Amniotic stem cell (primary cell): ENCODE results near the gene POP7.
"Not testable (repeated sequence)": the region's sequence is repeated elsewhere in the genome, so short reads cannot be mapped to it uniquely, and the experiment has no call there.

Experiments used
- DNase-seq: peaks from one replicate; lab custom pipeline; 2025; lab: John Stamatoyannopoulos, UW

POP7 gene

DNA sequence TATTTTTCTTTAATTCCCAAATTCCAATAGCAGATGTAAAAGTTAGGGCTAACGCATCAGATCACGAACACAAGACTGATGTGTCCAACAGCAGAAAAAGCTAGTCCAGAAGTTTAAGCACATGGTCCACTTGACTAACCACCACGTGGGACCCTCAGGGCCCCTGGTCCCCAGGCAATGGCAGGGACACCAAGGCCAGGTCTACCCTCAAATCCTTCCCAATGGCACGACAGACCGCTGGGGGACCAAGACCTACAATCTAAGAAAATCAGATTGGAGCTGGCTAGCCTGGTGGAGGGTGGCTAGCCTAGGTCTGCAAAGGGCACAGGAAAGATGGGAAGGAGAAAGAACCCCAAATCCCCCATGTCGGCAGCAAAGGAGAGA lies 13.4 kb upstream of the POP7 start:
- no peak for DNase-seq

DNA sequence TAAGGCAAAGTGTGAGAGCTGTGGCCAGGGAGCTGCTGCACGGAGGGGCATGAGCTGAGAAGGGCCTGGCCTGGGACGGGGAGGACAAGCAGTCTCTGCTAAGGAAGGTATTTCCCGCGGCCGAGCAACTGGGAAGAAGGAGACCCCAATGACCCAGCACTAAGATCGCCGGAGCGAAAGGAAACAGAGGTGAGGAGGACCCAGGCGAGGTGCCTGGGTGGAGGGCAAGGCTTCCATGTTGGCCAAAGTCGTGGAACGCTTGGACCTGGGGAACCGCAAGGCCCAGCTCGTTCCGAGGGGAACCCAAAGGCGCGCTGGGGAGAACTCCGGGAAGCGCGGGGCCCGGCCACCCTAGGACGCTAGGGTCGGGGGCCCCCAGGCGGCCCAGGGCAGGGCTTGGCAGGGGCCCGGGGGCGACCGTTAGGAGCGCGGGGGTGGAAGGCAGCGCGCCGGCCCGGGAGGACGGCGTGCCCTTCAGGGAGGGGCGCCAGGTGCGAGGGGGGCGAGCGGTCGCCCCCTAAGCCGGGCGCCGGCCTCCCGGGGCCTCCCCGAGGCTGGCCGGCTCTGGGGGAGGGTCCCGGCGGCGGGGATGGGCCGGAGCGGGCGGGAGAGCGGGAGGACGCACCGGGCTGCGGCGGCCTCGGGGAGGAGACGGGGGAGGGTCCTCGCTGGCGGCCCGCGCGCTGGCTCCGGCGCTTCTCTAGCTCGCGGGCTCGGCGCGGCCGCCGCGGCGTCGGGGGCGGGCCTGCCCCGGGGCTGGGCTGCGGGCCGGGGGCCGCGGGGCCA lies 12.4 kb upstream of the POP7 start:
- no peak for DNase-seq

DNA sequence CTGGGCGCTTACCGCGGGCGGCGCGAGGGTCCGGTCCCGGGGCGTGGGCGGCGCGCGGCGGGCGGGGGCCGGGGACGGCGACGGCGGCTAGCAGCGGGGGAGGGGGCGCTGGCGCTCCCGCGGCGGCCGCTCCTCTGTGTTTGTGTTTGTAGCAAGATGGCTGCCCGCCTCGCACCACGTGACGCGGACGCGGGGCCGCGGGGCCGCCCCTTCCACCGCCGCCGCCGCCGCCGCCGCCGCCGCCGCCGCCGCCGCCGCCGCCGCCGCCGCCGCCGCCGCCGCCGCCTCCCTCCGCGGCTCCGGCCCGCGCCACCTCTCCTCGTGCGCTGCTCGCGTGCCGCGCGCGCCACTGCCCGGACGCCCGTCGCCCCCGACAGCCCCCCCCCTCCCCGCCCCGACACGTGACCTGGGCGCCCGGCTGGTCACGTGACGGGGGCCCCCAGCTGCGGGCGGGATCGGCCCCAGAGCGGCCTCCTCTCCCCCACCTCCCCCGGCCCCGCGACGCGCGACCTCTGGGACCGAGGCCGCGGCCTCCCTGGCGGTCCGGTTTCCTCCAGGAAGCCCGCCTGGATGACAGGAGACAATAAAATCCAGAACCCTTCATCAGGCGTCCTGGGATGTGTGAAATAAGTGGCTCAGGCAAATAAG lies 11.7 kb upstream of the POP7 start, which contains the start of gene GIGYF1:
GIGYF1 (minus strand) TSS at position 153 of the 648 bp plus-strand sequence. CDS start 6,012 bp downstream, outside the sequence.
- DNase-seq: no peak

DNA sequence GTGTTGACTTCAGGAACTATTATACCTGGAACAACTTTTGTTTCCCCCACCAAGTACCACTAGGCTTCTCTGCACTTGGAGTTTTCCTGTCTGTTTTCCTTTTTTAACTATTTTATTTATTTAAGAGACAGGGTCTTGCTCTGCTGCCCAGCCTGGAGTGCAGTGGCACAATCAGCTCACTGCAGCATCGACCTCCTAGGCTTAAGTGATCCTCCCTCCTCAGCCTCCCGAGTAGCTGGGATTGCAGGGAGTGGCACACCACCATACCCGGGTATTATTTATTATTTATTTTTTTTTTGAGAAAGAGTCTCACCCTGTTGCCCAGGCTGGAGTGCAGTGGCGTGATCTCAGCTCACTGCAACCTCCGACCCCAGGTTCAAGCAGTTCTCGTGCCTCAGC lies 9.8 kb upstream of the POP7 start:
- no peak for DNase-seq

DNA sequence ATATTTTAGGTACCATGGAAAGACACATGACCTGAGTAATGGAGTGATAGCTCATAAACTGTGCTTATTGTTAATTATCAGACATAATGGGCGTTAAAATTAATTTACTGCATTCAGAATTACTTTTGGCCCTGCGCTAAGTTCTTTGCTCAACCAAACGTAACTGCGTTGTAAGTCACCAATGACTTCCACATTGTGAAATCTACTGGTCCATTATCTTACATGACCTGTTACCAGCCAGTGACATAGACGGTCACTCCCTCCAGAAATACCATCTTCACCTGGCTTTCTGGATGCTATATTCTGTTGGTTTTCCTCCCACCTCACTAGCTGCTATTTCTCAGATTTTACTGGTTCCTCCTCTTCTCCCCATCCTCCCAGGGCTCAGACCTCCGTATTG lies 6.9 kb upstream of the POP7 start:
- DNase-seq: no peak

DNA sequence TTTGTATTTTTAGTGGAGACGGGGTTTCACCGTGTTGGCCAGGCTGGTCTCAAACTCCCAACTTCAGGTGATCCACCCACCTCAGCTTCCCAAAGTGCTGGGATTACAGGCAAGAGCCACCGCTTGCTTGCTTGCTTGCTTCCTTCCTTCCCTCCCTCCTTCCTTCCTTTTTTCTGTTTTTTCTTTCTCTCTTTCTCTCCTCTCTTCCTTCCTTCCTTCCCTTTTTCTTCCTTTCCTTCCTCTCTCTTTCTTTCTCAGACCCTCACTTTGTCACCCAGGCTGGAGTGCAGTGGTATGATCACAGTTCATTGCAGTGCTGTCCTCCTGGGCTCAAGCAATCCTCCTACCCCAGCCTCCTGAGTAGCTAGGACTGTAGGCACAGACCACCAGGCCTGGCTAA lies 4.8 kb upstream of the POP7 start:
- not testable (repeated sequence) for DNase-seq

DNA sequence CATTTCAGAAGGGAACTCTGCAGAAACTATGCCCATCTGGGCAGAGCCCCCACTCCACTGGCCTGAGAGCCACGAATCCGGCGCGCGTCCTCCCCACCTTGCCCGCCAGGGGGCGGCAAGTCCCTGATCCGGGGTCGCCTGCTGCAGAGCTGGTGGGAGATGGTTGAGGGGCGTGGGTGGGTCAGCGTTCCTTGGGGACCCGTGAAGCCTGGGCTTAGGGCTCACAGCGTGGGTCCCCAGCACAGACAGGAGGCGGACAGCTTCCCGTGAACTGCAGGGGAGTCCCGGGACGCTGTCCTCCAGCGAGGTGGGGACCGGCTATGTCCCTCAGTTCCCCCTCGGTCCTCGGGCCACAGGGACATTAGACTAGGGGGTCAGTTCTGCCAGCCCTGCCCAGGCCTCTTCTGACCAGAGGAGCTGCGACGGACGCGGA lies 585 bp upstream of the POP7 start:
- DNase-seq: peak; percentile 39

DNA sequence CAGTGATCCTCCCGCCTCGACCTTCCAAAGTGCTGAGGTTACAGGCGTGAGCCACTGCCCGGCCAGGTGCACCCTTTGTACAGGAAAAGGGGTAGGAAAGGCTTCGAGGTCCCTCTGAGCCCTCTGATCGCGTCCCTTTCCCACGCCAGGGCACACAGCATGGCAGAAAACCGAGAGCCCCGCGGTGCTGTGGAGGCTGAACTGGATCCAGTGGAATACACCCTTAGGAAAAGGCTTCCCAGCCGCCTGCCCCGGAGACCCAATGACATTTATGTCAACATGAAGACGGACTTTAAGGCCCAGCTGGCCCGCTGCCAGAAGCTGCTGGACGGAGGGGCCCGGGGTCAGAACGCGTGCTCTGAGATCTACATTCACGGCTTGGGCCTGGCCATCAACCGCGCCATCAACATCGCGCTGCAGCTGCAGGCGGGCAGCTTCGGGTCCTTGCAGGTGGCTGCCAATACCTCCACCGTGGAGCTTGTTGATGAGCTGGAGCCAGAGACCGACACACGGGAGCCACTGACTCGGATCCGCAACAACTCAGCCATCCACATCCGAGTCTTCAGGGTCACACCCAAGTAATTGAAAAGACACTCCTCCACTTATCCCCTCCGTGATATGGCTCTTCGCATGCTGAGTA lies 871 bp downstream of the POP7 start:
- DNase-seq: no peak

DNA sequence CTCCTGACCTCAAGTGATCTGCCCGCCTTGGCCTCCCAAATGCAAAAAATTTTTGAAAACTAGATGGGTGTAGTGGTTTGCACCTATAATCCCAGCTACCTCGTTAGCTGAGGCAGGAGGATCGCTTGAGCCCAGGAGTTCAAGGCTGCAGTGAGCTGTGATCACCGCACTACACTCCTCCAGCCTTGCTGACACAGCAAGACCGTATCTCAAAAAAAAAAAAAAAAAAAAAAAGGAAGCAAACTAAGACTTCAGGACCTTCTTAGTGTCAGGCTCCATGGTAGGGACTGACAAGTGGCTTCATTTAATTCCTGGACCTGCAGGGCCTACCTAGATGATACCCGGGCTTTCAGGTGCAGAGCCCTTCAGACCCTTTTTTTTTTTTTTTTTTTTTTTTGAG lies 2.5 kb downstream of the POP7 start:
- DNase-seq: no peak

DNA sequence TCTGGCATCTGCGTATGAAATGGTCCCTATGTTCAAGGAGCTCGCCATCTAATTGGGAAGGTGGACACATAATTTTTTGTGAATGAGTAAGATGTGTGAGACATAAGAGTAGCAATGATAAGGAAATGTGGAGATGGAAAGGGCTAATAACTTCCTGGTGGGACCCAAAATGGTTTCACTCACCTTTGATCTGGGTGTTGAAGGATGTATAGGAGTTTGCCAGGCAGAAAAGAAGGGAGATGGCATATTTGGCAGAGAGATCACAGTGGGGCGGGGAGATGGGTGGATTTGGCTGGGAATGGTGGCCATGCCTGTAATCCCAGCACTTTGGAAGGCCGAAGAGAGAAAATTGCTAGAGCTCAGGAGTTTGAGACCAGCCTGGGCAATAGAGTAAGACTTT lies 4.5 kb downstream of the POP7 start:
- no peak for DNase-seq

DNA sequence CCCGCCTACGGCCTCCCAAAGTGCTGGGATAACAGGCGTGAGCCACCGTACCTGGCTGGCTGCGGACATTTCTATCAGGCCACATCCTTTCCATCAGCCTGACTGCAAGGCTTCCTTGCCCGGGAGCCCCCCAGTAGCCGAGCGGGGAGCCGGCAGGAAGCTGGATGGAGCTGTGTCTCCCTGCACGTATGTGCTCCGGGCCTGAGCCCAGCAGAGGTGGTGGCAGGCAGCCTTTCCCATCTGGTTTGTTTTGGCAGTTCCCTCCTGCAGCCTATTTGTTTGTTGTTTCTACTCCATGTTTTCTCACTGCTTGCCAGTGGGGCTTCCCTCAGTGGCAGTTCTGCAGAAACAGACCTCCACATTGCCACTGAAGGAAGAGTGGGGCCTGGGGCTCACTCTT lies 5.4 kb downstream of the POP7 start:
- no peak for DNase-seq

DNA sequence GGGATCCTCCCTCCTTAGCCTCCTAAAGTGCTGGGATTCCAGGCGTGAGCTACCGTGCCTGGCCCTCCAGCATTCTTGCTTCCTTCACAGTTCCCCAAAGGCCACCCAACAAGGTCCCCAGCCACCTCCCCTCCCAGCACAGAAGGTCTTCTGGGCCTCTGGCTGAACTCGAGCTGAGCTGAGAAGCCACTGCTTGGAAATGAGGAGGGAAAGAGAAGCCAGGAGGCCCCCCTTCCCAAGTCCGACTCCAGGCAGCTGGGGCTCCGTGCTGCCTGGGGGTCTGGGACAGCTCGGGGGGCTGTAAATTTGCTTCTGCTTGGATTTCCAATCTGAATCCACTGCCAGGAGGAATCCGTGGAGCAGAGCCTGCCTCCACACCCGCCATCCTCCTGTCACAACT lies 8.8 kb downstream of the POP7 start:
- DNase-seq: no peak

DNA sequence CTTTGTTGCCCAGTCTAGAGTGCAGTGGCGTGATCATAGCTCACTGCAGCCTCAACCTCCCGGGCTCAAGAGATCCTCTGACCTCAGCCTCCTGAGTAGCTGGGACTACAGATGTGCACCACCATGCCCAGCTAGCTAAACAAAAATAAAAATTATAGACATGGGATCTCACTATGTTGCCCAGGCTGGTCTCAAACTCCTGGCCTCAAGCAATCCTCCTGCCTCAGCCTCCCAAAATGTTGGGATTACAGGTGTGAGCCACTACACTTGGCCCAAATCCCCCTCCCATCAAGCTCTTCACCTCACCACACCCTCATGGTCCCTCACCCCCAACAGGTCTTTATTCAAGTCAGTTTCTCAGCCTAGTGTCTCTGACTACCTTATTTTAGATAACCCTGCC lies 11.2 kb downstream of the POP7 start:
- DNase-seq: not testable (repeated sequence)

DNA sequence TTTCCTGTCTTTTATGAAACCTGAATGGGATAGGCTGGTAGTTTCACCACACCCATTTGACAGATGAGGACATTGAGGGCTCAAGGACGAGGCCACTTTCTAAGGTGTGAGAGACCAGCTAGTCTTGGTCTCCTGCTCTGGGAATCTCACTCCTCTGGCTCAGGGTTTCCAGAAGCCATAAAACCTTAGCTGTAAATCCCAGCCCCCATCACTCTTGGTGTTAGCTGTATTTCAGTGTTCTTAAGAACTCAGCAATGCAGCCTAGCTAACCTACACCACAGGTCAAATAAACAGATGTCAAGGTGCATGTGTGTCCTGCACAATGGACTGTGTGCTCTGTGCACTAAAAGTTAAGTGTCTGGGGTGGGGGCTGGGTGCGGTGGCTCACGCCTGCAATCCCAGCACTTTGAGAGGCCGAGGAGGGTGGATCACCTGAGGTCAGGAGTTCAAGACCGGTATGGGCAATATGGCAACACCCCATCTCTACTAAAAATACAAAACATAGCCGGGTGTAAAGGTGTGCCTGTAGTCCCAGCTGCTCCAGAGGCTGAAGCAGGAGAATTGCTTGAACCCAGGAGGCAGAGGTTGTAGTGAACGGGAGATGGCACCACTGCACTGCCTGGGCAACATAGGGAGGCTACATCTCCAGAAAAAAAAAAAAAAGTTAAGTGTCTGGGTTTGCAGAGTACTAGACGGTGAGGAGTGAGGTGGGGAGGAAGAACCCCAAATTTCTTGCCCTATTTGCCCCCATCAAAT lies 13.8 kb downstream of the POP7 start:
- DNase-seq: peak; percentile 33

DNA sequence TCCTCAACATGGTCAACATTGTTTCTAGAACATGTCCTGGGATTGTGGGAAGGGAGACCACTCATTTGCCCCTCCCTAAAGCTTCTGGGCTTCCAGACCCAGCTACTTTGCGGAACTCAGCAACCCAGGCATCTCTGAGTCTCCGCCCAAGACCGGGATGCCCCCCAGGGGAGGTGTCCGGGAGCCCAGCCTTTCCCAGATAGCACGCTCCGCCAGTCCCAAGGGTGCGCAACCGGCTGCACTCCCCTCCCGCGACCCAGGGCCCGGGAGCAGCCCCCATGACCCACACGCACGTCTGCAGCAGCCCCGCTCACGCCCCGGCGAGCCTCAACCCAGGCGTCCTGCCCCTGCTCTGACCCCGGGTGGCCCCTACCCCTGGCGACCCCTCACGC lies 14.4 kb downstream of the POP7 start, which contains the start of gene EPO:
EPO (plus strand) TSS at position 190 of the 392 bp plus-strand sequence. CDS start 513 bp downstream, outside the sequence.
- DNase-seq: no peak

DNA sequence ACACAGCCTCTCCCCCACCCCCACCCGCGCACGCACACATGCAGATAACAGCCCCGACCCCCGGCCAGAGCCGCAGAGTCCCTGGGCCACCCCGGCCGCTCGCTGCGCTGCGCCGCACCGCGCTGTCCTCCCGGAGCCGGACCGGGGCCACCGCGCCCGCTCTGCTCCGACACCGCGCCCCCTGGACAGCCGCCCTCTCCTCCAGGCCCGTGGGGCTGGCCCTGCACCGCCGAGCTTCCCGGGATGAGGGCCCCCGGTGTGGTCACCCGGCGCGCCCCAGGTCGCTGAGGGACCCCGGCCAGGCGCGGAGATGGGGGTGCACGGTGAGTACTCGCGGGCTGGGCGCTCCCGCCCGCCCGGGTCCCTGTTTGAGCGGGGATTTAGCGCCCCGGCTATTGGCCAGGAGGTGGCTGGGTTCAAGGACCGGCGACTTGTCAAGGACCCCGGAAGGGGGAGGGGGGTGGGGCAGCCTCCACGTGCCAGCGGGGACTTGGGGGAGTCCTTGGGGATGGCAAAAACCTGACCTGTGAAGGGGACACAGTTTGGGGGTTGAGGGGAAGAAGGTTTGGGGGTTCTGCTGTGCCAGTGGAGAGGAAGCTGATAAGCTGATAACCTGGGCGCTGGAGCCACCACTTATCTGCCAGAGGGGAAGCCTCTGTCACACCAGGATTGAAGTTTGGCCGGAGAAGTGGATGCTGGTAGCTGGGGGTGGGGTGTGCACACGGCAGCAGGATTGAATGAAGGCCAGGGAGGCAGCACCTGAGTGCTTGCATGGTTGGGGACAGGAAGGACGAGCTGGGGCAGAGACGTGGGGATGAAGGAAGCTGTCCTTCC lies 15.0 kb downstream of the POP7 start:
- DNase-seq: no peak

DNA sequence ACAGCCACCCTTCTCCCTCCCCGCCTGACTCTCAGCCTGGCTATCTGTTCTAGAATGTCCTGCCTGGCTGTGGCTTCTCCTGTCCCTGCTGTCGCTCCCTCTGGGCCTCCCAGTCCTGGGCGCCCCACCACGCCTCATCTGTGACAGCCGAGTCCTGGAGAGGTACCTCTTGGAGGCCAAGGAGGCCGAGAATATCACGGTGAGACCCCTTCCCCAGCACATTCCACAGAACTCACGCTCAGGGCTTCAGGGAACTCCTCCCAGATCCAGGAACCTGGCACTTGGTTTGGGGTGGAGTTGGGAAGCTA lies 15.5 kb downstream of the POP7 start:
- no peak for DNase-seq

DNA sequence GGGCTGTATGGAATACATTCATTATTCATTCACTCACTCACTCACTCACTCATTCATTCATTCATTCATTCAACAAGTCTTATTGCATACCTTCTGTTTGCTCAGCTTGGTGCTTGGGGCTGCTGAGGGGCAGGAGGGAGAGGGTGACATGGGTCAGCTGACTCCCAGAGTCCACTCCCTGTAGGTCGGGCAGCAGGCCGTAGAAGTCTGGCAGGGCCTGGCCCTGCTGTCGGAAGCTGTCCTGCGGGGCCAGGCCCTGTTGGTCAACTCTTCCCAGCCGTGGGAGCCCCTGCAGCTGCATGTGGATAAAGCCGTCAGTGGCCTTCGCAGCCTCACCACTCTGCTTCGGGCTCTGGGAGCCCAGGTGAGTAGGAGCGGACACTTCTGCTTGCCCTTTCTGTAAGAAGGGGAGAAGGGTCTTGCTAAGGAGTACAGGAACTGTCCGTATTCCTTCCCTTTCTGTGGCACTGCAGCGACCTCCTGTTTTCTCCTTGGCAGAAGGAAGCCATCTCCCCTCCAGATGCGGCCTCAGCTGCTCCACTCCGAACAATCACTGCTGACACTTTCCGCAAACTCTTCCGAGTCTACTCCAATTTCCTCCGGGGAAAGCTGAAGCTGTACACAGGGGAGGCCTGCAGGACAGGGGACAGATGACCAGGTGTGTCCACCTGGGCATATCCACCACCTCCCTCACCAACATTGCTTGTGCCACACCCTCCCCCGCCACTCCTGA lies 16.7 kb downstream of the POP7 start:
- DNase-seq: no peak

DNA sequence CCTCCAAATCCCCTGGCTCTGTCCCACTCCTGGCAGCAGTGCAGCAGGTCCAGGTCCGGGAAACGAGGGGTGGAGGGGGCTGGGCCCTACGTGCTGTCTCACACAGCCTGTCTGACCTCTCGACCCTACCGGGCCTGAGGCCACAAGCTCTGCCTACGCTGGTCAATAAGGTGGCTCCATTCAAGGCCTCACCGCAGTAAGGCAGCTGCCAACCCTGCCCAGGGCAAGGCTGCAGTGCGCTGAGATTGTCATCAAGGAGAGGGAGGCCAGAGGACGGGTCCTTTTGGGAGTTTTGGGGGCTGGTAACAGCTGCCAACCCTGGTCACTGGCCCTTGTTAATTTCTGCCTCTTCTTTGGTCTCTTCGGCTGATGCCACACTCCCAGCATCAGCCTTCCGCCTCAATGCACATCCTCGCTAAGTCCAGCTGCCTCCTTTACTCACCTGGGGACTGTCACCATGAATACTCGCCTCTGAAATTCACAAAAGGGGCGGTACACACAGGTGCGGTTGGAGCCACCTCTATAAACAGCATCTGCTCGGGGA lies 17.9 kb downstream of the POP7 start:
- no peak for DNase-seq

DNA sequence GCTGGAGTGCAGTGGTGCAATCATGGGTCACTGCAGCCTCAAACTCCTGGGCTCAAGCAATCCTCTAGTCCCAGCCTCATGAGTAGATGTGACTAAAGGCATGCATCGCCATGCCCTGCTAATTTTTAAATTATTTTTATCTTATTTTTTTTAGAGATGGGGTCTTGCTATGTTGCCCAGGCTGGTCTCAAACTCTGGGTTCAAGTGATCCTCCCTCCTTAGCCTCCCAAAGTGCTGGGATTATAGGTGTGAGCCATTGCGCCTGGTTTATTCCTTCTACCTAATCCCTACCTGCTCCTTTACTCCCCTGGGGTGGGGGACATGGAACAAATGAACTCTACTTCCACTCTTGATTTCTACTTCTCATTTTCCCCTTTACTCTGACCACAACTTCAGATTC lies 18.4 kb downstream of the POP7 start:
- DNase-seq: not testable (repeated sequence)
